Peyer's patch (tissue), 4 donors: ENCODE results near the gene PEDS1. TPM values are rescaled to one million over a fixed set of nuclear protein-coding genes. Genes with fewer than 3 reads are reported as not detected.

ENCODE experiments used
- DNase-seq, 3 donors: peaks; one replicate each; pipeline ENCODE4 v3.0.0-alpha.2; 2017 to 2019
- H3K27ac ChIP-seq, 4 donors: fragments of 200-600 bp; sonication (generic); one replicate each; pipeline ENCODE4 v1.5.1; 2016 to 2019
- H3K27me3 ChIP-seq, 2 donors: fragments of 200-600 bp; sonication (generic); one replicate each; pipeline ENCODE4 v1.5.1; 2019
- H3K36me3 ChIP-seq, 3 donors: fragments of 200-600 bp; sonication (generic); one replicate each; pipeline ENCODE4 v1.5.1; 2016 to 2019
- H3K4me1 ChIP-seq, 4 donors: fragments of 200-600 bp; sonication (generic); one replicate each; pipeline ENCODE4 v1.5.1; 2016 to 2019
- H3K4me3 ChIP-seq, 4 donors: fragments of 200-600 bp; sonication (generic); 1 replicate in 3 of 4; 2 replicates in 1 of 4; pipeline ENCODE4 v1.5.1; 2016 to 2019; ENCODE audit warnings: mild to moderate bottlenecking in 1 of 4
- H3K9me3 ChIP-seq, 4 donors: fragments of 200-600 bp; sonication (generic); one replicate each; pipeline ENCODE4 v1.5.1; 2016 to 2019; ENCODE audit warnings: mild to moderate bottlenecking in 1 of 4
- POLR2A ChIP-seq, 2 donors: fragments of 450-650 bp; IDR thresholded peaks; one replicate each; pipeline ENCODE4 v1.5.1; 2017; ENCODE audit warnings: antibody characterized with exemption in 2 of 2, mild to moderate bottlenecking in 2 of 2, moderate library complexity in 2 of 2
- total RNA-seq, 4 donors: library from RNA; depleted of rRNA; stranded (reverse); fragments of >200 nt; gene quantifications; one replicate each; pipeline ENCODE4 v1.1.0, GENCODE V29; 2016
- TF ChIP-seq, protein P1 (sequence below), 6 experiments: fragments of 450-650 bp in 4 of 6; fragments of 200-600 bp in 2 of 6; sonication (generic) in 1 of 6; IDR thresholded peaks; one replicate each; pipeline ENCODE4 v1.5.1; 2017 to 2019; ENCODE audit warnings: antibody characterized with exemption in 6 of 6, mild to moderate bottlenecking in 3 of 6, moderate library complexity in 1 of 6

PEDS1 gene
- total RNA-seq, 4 donors from 2014 or later, result 13.2 to 34.3 (median 24.5) TPM

- TF ChIP-seq, protein P1, sequence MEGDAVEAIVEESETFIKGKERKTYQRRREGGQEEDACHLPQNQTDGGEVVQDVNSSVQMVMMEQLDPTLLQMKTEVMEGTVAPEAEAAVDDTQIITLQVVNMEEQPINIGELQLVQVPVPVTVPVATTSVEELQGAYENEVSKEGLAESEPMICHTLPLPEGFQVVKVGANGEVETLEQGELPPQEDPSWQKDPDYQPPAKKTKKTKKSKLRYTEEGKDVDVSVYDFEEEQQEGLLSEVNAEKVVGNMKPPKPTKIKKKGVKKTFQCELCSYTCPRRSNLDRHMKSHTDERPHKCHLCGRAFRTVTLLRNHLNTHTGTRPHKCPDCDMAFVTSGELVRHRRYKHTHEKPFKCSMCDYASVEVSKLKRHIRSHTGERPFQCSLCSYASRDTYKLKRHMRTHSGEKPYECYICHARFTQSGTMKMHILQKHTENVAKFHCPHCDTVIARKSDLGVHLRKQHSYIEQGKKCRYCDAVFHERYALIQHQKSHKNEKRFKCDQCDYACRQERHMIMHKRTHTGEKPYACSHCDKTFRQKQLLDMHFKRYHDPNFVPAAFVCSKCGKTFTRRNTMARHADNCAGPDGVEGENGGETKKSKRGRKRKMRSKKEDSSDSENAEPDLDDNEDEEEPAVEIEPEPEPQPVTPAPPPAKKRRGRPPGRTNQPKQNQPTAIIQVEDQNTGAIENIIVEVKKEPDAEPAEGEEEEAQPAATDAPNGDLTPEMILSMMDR (IDR thresholded peaks at IDR 0.05), result no peak
- no peak for TF ChIP-seq POLR2A (IDR thresholded peaks at IDR 0.05)
- H3K4me3 ChIP-seq, result no peak overlapping the region
- no peaks in the 10 kb centered on the region for H3K9me3 ChIP-seq
- no peaks in the 10 kb centered on the region for H3K27me3 ChIP-seq
- H3K36me3 ChIP-seq, result peaks cover 0 to 29% (median 0%) of the 10 kb centered on the region in 3 donors
- H3K4me1 ChIP-seq, result peaks cover 0 to 36% (median 9%) of the 10 kb centered on the region in 4 donors
- DNase-seq, result no peak
- no peak overlapping the region for H3K27ac ChIP-seq
These were observed 10.7 kb downstream of the PEDS1 start for GRCh38 chr20:50142812-50143211.

DNA sequence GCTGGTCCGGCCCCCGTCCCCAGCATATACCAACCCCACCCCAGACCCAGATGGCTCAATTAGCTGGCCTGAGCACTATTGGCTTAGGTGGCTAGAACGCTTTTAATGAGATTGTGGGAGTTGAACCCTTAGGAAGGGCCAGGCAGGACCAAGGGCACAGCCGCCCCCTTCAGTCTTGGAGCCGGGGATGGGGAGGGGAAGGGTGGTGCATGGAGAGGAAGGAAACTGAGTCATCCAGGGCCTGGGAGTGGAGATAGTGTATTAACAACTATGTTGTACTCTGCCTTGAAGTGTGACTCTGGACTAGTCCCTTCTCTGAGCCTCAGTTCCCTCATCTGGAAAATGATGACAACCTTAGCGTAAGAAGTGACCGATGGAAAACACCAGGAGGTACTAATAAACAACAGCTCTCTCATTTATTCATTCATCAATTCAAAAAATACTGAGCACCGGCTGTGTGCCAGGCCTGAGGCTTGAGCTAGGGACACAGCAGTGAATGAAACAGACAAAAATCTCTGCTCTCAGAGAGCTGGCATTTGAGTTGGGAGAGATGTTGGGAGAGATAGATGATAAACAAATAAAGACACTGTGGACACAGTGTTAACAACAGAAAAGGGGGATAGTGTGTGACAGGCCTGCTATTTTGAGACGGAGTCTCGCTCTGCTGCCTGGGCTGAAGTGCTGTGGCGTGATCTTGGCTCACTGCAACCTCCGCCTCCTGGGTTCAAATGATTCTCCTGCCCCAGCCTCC lies 11.5 kb downstream of the PEDS1 start:
- Histone ChIP-seq H3K27me3 (no peaks in the 10 kb centered on the region), H3K9me3 (no peaks in the 10 kb centered on the region), H3K27ac (no peak overlapping the region), H3K4me3 (no peak overlapping the region), H3K36me3 (peaks cover 0 to 29% (median 0%) of the 10 kb centered on the region in 3 donors), H3K4me1 (peaks cover 0 to 36% (median 7%) of the 10 kb centered on the region in 4 donors)
- TF ChIP-seq, protein P1 (IDR thresholded peaks at IDR 0.05), result no peak
- TF ChIP-seq POLR2A (IDR thresholded peaks at IDR 0.05), result no peak
- no peak for DNase-seq

GRCh38 chr20:50141018-50141675 lies 12.4 kb downstream of the PEDS1 start:
- Histone ChIP-seq H3K27ac (no peak overlapping the region), H3K4me1 (peaks cover 0 to 29% (median 3%) of the 10 kb centered on the region in 4 donors)

DNA sequence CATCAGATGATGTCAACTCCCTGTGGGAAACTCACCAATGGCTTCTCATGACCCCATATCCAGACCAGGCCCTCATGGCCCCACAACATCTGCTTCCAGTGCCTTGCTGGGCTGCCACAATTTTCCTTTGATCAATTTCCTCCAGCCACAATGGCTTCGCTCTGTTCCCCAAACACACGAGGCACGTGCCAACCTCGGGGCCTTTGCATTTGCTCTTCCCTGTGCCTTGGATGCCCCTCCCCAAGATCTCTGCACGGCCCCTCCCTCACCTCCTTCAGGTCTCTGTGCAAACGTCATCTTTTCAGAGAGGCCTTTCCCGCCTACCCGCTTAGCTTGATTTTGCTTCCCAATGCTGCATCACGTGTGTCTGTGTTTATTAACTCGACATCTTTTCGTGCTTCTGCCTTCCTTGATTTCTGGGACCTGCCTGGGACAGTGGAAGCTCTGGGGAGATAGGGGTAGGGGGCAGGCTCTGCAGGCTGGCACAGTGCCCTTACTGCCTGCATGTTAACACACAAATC lies 13.1 kb downstream of the PEDS1 start:
- H3K27me3 ChIP-seq, result no peaks in the 10 kb centered on the region
- DNase-seq, result no peak
- peaks cover 0 to 29% (median 0%) of the 10 kb centered on the region in 3 donors for H3K36me3 ChIP-seq
- TF ChIP-seq, protein P1 (IDR thresholded peaks at IDR 0.05), result no peak
- no peak for TF ChIP-seq POLR2A (IDR thresholded peaks at IDR 0.05)
- H3K4me1 ChIP-seq, result peaks cover 0 to 25% (median under 1%) of the 10 kb centered on the region in 4 donors
- H3K4me3 ChIP-seq, result no peak overlapping the region
- no peak overlapping the region for H3K27ac ChIP-seq
- H3K9me3 ChIP-seq, result no peaks in the 10 kb centered on the region

More at GRCh38 chr20:50141018-50141675, 12.4 kb downstream of the PEDS1 start:
- peaks cover 0 to 29% (median 0%) of the 10 kb centered on the region in 3 donors for H3K36me3 ChIP-seq
- H3K9me3 ChIP-seq, result no peaks in the 10 kb centered on the region
- no peak for DNase-seq
- TF ChIP-seq POLR2A (IDR thresholded peaks at IDR 0.05), result no peak
- TF ChIP-seq, protein P1 (IDR thresholded peaks at IDR 0.05), result no peak
- H3K4me3 ChIP-seq, result no peak overlapping the region
- no peaks in the 10 kb centered on the region for H3K27me3 ChIP-seq

- Histone ChIP-seq H3K4me3 (no peak overlapping the region), H3K4me1 (peaks cover 0 to 27% (median 0%) of the 10 kb centered on the region in 4 donors), H3K9me3 (no peaks in the 10 kb centered on the region), H3K27me3 (no peaks in the 10 kb centered on the region), H3K27ac (peak overlapping the region in 3 of 4 donors; percentile 15 to 52 (median 50)), H3K36me3 (peaks cover 0 to 43% (median 0%) of the 10 kb centered on the region in 3 donors)
- TF ChIP-seq POLR2A (IDR thresholded peaks at IDR 0.05), result no peak
- TF ChIP-seq, protein P1 (IDR thresholded peaks at IDR 0.05), result no peak
- DNase-seq, result peak in 2 of 3 donors; percentile 64 to 67
These were observed 14.8 kb downstream of the PEDS1 start for GRCh38 chr20:50138479-50139393.
